HEK293 (cell line): Measurements from ENCODE around the gene CSNK2A1.

Source experiments
- CTCF ChIA-PET: fragments of 350-600 bp; formaldehyde crosslinking; extraction: SDS; loops from one replicate; lab custom pipeline; 2021; ENCODE audit warnings: antibody characterized with exemption; lab: Yijun Ruan, JAX
- POLR2A ChIA-PET: fragments of 300-600 bp; formaldehyde crosslinking; extraction: SDS; loops from one replicate; lab custom pipeline; 2020; ENCODE audit warnings: antibody characterized with exemption, inconsistent platforms; lab: Yijun Ruan, JAX
- H3K27ac ChIP-seq: fragments of 200-500 bp; sonication (Bioruptor generic); 2 replicates; pipeline ENCODE4 v1.5.1; 2014; ENCODE audit warnings: low read depth, low read length, control low read depth, inconsistent platforms; ENCODE audit errors: extremely low read depth
- H3K36me3 ChIP-seq, 2 experiments: fragments of 200-500 bp in 1 of 2; sonication (Bioruptor generic) in 1 of 2; 1 replicate in 1 of 2; 2 replicates in 1 of 2; pipeline ENCODE4 v1.5.1; 2014 to 2017; ENCODE audit warnings: inconsistent platforms in 2 of 2, low read length in 2 of 2; ENCODE audit not compliant: control insufficient read depth in 2 of 2, insufficient read depth in 1 of 2
- H3K4me1 ChIP-seq: fragments of 200-500 bp; sonication (Bioruptor generic); 2 replicates; pipeline ENCODE4 v1.5.1; 2014; ENCODE audit warnings: mild to moderate bottlenecking, low read length, inconsistent platforms; ENCODE audit not compliant: control insufficient read depth, insufficient read depth
- H3K4me3 ChIP-seq: 2 replicates; pipeline ENCODE4 v1.5.1; 2011; ENCODE audit warnings: low read depth, mild to moderate bottlenecking, control low read depth, low read length, moderate library complexity
- H3K9me3 ChIP-seq: fragments of 200-500 bp; sonication (Bioruptor generic); 2 replicates; pipeline ENCODE4 v1.5.1; 2014; ENCODE audit warnings: low read depth, low read length, inconsistent platforms; ENCODE audit not compliant: control insufficient read depth, insufficient read depth
- BCL6B ChIP-seq: fragments of 450-650 bp; formaldehyde crosslinking; IDR thresholded peaks from 2 replicates; pipeline ENCODE4 v1.5.1; 2017; ENCODE audit warnings: missing biosample characterization, missing genetic modification characterization
- EGR2 ChIP-seq: fragments of 450-650 bp; formaldehyde crosslinking; IDR thresholded peaks from 2 replicates; pipeline ENCODE4 v1.5.1; 2016; ENCODE audit warnings: low read depth, missing biosample characterization, missing genetic modification characterization
- GLI2 ChIP-seq: fragments of 450-650 bp; formaldehyde crosslinking; IDR thresholded peaks from 2 replicates; pipeline ENCODE4; 2017; ENCODE audit warnings: missing biosample characterization, missing genetic modification characterization, low read depth, borderline replicate concordance
- KLF10 ChIP-seq: fragments of 450-650 bp; IDR thresholded peaks from 2 replicates; pipeline ENCODE4 v1.5.1; 2018; ENCODE audit warnings: missing biosample characterization, mild to moderate bottlenecking, missing genetic modification characterization
- MYNN ChIP-seq: fragments of 450-650 bp; formaldehyde crosslinking; IDR thresholded peaks from 2 replicates; pipeline ENCODE4 v1.5.1; 2016; ENCODE audit warnings: missing biosample characterization, missing genetic modification characterization, borderline replicate concordance
- SALL2 ChIP-seq: fragments of 450-650 bp; formaldehyde crosslinking; IDR thresholded peaks from 2 replicates; pipeline ENCODE4 v1.5.0; 2017; ENCODE audit warnings: missing biosample characterization, mild to moderate bottlenecking, missing genetic modification characterization, borderline replicate concordance
- SCRT1 ChIP-seq: fragments of 450-650 bp; formaldehyde crosslinking; IDR thresholded peaks from 2 replicates; pipeline ENCODE4 v1.5.1; 2016; ENCODE audit warnings: missing biosample characterization, missing genetic modification characterization, borderline replicate concordance
- SETDB1 ChIP-seq: IDR thresholded peaks from one replicate; pipeline ENCODE4 v1.6.1; 2017; ENCODE audit warnings: mild to moderate bottlenecking, low read length, moderate library complexity, mixed read lengths; ENCODE audit not compliant: insufficient read length
- SP2 ChIP-seq: fragments of 450-650 bp; formaldehyde crosslinking; IDR thresholded peaks from 2 replicates; pipeline ENCODE4 v1.5.1; 2016; ENCODE audit warnings: missing biosample characterization, missing genetic modification characterization
- ZBTB21 ChIP-seq: fragments of 450-650 bp; formaldehyde crosslinking; IDR thresholded peaks from 2 replicates; pipeline ENCODE4 v1.5.1; 2017; ENCODE audit warnings: missing biosample characterization, missing genetic modification characterization
- ZFHX2 ChIP-seq: fragments of 450-650 bp; formaldehyde crosslinking; conservative IDR thresholded peaks from 2 replicates; pipeline ENCODE4 v1.5.1; 2016; ENCODE audit warnings: missing biosample characterization, missing genetic modification characterization
- ZNF10 ChIP-seq: fragments of 450-650 bp; formaldehyde crosslinking; IDR thresholded peaks from 2 replicates; pipeline ENCODE4 v1.5.1; 2017; ENCODE audit warnings: missing biosample characterization, missing genetic modification characterization
- ZNF239 ChIP-seq: fragments of 450-650 bp; formaldehyde crosslinking; IDR thresholded peaks from 2 replicates; pipeline ENCODE4 v1.5.1; 2016; ENCODE audit warnings: missing biosample characterization, missing genetic modification characterization
- ZNF280D ChIP-seq: fragments of 450-650 bp; formaldehyde crosslinking; IDR thresholded peaks from 2 replicates; pipeline ENCODE4 v1.5.1; 2016; ENCODE audit warnings: missing biosample characterization, missing genetic modification characterization
- ZNF324 ChIP-seq: fragments of 450-650 bp; formaldehyde crosslinking; IDR thresholded peaks from 2 replicates; pipeline ENCODE4 v1.5.1; 2016; ENCODE audit warnings: missing biosample characterization, missing genetic modification characterization
- ZNF398 ChIP-seq: fragments of 450-650 bp; formaldehyde crosslinking; IDR thresholded peaks from 2 replicates; pipeline ENCODE4 v1.5.1; 2017; ENCODE audit warnings: missing biosample characterization, missing genetic modification characterization
- ZNF48 ChIP-seq: fragments of 450-650 bp; formaldehyde crosslinking; IDR thresholded peaks from 2 replicates; pipeline ENCODE4 v1.5.1; 2016; ENCODE audit warnings: missing biosample characterization, missing genetic modification characterization
- ZNF548 ChIP-seq: fragments of 450-650 bp; formaldehyde crosslinking; IDR thresholded peaks from 2 replicates; pipeline ENCODE4 v1.5.1; 2016; ENCODE audit warnings: missing biosample characterization, missing genetic modification characterization
- ZNF555 ChIP-seq: fragments of 450-650 bp; formaldehyde crosslinking; conservative IDR thresholded peaks from 2 replicates; pipeline ENCODE4 v1.5.1; 2017; ENCODE audit warnings: missing biosample characterization, mild to moderate bottlenecking, missing genetic modification characterization, inconsistent platforms
- TF ChIP-seq, protein P1 (sequence below): fragments of 450-650 bp; IDR thresholded peaks from 2 replicates; pipeline ENCODE4 v1.5.1; 2018; ENCODE audit warnings: missing biosample characterization, mild to moderate bottlenecking, missing genetic modification characterization

CSNK2A1 gene

DNA sequence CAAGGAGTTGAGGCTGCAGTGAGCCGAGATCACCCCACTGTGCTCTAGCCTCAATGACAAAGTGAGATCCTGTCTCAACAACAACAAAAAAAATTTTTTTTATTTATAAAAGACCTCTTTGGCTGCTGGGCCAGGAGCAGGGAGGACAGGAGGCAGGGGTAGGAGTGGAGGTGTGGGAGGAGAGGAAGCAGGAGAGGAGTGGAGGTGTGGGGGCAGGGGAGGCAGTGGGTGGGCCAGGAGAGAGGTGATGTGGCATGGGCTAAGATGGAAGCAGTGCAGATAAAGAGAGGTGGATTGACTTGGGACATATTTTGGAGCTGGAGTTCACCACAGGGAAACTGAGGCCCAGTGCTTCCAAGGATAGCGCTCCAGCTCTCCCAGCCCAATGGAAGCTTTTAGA, 13.4 kb upstream of the CSNK2A1 start:
- Histone ChIP-seq H3K4me3 (no peak overlapping the region), H3K36me3 (no peaks in the 10 kb centered on the region), H3K27ac (no peak overlapping the region), H3K9me3 (no peaks in the 10 kb centered on the region), H3K4me1 (peaks cover 6% of the 10 kb centered on the region)
- CTCF ChIA-PET = interaction anchor here (0.6 to 4.4 kb wide), 4 partner anchors 34 to 183 kb away, joined by 3 to 20 read pairs (median 11); no protein-coding TSS in a partner anchor
- TF ChIP-seq ZNF280D (tag by site-specific recombination) = no peak
- TF ChIP-seq MYNN (tag by site-specific recombination) = no peak
- TF ChIP-seq SCRT1 (tag by site-specific recombination) = no peak
- TF ChIP-seq SALL2 (tag by site-specific recombination) = no peak
- TF ChIP-seq, protein P1, sequence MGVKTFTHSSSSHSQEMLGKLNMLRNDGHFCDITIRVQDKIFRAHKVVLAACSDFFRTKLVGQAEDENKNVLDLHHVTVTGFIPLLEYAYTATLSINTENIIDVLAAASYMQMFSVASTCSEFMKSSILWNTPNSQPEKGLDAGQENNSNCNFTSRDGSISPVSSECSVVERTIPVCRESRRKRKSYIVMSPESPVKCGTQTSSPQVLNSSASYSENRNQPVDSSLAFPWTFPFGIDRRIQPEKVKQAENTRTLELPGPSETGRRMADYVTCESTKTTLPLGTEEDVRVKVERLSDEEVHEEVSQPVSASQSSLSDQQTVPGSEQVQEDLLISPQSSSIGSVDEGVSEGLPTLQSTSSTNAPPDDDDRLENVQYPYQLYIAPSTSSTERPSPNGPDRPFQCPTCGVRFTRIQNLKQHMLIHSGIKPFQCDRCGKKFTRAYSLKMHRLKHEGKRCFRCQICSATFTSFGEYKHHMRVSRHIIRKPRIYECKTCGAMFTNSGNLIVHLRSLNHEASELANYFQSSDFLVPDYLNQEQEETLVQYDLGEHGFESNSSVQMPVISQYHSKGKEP (tag by site-specific recombination) = no peak
- no peak for TF ChIP-seq ZNF555
- no peak for TF ChIP-seq ZNF548 (tag by site-specific recombination)
- TF ChIP-seq ZBTB21 (tag by site-specific recombination) = no peak
- no peak for TF ChIP-seq ZNF10 (tag by site-specific recombination)
- TF ChIP-seq ZNF324 (tag by site-specific recombination) = no peak
- TF ChIP-seq ZNF48 (tag by site-specific recombination) = no peak
- no peak for TF ChIP-seq SP2 (tag by site-specific recombination)
- peak; percentile 93 for TF ChIP-seq ZFHX2 (tag by site-specific recombination)
- TF ChIP-seq GLI2 = no peak
- peak; percentile 94 for TF ChIP-seq EGR2 (tag by site-specific recombination)
- no peak for TF ChIP-seq ZNF239 (tag by site-specific recombination)
- no peak for TF ChIP-seq KLF10 (tag by site-specific recombination)
- TF ChIP-seq BCL6B = no peak
- TF ChIP-seq SETDB1 = no peak
- TF ChIP-seq ZNF398 = peak; percentile 22; the same call in 1 of the 2 replicates
- POLR2A ChIA-PET = interaction anchor here (1.1 to 1.3 kb wide), 2 partner anchors 169 to 209 kb away, joined by 4 to 7 read pairs; no protein-coding TSS in a partner anchor
